Thoracic aorta (tissue), 2 donors: Measurements from ENCODE around the gene MACF1. TPM values are rescaled to one million over a fixed set of nuclear protein-coding genes. Genes with fewer than 3 reads are reported as not detected.

Experiments
- ATAC-seq: fragments of 150-250 bp; one replicate; pipeline ENCODE4 v1.8.0; 2017; ENCODE audit warnings: low read depth; ENCODE audit not compliant: insufficient number of reproducible peaks, low FRiP score
- DNase-seq: peaks from one replicate; pipeline ENCODE4 v3.0.0-alpha.2; 2020; ENCODE audit warnings: low spot score
- H3K27ac ChIP-seq, 2 donors: fragments of 200-600 bp; sonication (generic); 1 replicate in 1 of 2; 2 replicates in 1 of 2; pipeline ENCODE4 v1.5.1; 2016; ENCODE audit warnings: mild to moderate bottlenecking in 2 of 2, moderate library complexity in 2 of 2
- H3K27me3 ChIP-seq: fragments of 200-600 bp; sonication (generic); replicated peaks from 2 replicates; pipeline ENCODE4 v1.6.0; 2016; ENCODE audit warnings: mild to moderate bottlenecking; ENCODE audit not compliant: insufficient read depth
- H3K36me3 ChIP-seq: fragments of 200-600 bp; sonication (generic); one replicate; pipeline ENCODE4 v1.5.1; 2016
- H3K4me1 ChIP-seq, 2 donors: fragments of 200-600 bp; sonication (generic); 1 replicate in 1 of 2; 2 replicates in 1 of 2; pipeline versions ENCODE4 v1.5.1 to v1.6.0; 2016; ENCODE audit warnings: low read depth in 2 of 2, mild to moderate bottlenecking in 1 of 2; ENCODE audit not compliant: control insufficient read depth in 1 of 2
- H3K4me3 ChIP-seq: fragments of 200-600 bp; sonication (generic); 2 replicates; pipeline ENCODE4 v1.5.1; 2016; ENCODE audit warnings: mild to moderate bottlenecking
- H3K9me3 ChIP-seq: fragments of 200-600 bp; sonication (generic); 2 replicates; pipeline ENCODE4 v1.5.1; 2016
- total RNA-seq, 2 donors: library from RNA; depleted of rRNA; stranded (reverse); fragments of >200 nt; gene quantifications; one replicate each; pipeline versions ENCODE4 v1.1.0 to v1.2.3, GENCODE V29; 2016
- TF ChIP-seq, protein P1 (sequence below): fragments of 200-600 bp; sonication (generic); IDR thresholded peaks from one replicate; pipeline ENCODE4 v1.5.1; 2019; ENCODE audit warnings: antibody characterized with exemption

The MACF1 gene
- total RNA-seq, 2 donors from 2014 or later: 604 to 650 TPM

DNA sequence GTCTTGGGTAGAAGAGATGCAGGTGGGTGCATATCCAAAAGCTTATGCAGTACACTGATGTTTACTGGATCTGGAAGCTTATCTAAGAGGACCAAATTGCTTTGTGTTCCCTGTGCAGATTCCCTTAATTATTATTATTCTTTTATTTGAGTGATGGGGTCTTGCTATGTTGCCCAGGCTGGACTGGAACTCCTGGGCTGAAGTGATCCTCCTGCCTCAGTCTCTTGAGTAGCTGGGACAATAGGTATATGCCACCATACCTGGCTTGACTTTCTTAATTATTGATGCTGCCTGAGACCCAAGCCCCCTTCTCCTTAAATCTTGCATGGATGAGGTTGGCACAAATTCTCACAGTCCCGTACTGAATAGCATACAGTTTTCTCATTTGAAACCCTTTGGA, 83.0 kb downstream of the MACF1 start:
- peaks cover 60% of the 10 kb centered on the region for H3K36me3 ChIP-seq

DNA sequence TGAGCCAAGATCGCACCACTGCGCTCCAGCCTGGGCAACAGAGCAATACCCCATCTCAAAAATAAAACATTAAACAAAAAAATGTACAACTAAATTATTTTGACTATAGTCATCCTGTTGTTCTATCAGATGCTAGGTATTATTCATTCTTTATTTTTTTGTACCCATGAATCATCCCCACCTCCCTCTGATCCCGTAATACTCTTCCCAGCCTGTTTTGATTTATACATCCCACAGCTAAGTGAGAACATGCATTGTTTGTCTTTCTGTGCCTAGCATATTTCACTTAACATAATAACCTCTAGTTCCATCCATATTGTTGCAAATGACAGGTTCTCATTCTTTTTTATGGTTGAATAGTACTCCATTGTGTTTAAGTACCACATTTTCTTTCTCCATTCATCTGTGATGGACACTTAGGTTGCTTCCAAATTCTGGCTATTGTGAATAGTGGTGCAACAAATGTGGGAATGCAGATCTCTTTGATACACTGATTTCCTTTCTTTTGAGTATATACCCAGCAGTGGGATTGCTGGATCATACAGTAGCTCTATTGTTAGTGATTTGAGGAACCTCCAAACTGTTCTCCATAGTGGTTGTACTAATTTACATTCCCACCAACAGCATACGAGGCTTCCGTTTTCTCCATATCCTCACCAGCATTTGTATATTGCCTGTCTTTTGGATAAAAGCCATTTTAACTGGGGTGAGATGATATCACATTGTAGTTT, 84.4 kb downstream of the MACF1 start:
- DNase-seq (no peak), ATAC-seq (no peak)
- TF ChIP-seq, protein P1, sequence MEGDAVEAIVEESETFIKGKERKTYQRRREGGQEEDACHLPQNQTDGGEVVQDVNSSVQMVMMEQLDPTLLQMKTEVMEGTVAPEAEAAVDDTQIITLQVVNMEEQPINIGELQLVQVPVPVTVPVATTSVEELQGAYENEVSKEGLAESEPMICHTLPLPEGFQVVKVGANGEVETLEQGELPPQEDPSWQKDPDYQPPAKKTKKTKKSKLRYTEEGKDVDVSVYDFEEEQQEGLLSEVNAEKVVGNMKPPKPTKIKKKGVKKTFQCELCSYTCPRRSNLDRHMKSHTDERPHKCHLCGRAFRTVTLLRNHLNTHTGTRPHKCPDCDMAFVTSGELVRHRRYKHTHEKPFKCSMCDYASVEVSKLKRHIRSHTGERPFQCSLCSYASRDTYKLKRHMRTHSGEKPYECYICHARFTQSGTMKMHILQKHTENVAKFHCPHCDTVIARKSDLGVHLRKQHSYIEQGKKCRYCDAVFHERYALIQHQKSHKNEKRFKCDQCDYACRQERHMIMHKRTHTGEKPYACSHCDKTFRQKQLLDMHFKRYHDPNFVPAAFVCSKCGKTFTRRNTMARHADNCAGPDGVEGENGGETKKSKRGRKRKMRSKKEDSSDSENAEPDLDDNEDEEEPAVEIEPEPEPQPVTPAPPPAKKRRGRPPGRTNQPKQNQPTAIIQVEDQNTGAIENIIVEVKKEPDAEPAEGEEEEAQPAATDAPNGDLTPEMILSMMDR: no peak
- no peak overlapping the region for H3K27ac ChIP-seq
- H3K4me1 ChIP-seq: no peaks in the 10 kb centered on the region
- H3K27me3 ChIP-seq: no peaks in the 10 kb centered on the region
- H3K9me3 ChIP-seq: no peaks in the 10 kb centered on the region
- H3K4me3 ChIP-seq: no peak overlapping the region
- H3K36me3 ChIP-seq: peaks cover 68% of the 10 kb centered on the region

More for the DNA sequence above, 83.0 kb downstream of the MACF1 start:
- no peaks in the 10 kb centered on the region for H3K9me3 ChIP-seq
- no peak overlapping the region for H3K27ac ChIP-seq
- ATAC-seq (no peak), DNase-seq (no peak)
- H3K27me3 ChIP-seq: no peaks in the 10 kb centered on the region
- H3K4me3 ChIP-seq: no peak overlapping the region
- H3K4me1 ChIP-seq: peaks cover 0 to 9% of the 10 kb centered on the region in 2 donors
- TF ChIP-seq, protein P1: no peak

DNA sequence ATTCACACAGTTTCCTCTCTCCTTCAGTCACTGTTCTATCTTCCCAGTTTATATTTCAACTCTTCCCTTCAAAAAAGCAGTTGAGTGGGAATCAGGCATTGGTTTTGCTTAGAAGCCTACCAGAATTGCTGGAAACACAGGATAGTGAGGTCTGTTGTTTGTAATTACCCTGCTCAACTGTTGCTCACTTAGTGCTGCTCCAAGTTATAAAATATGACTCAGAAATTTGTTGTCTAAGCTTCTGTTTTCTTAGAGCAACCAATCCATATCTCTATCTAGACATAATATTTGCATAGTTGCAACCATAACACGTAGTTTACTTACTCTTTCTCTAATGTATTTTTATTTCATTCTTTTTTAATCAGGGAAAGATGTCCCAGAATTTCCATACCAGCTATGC, 87.9 kb downstream of the MACF1 start:
- DNase-seq: no peak
- no peak overlapping the region for H3K27ac ChIP-seq
- H3K36me3 ChIP-seq: peaks cover 73% of the 10 kb centered on the region
- TF ChIP-seq, protein P1: no peak
- ATAC-seq: no peak
- no peak overlapping the region for H3K4me3 ChIP-seq
- H3K4me1 ChIP-seq: peaks cover 3% of the 10 kb centered on the region in 2 donors
- no peaks in the 10 kb centered on the region for H3K9me3 ChIP-seq
- no peaks in the 10 kb centered on the region for H3K27me3 ChIP-seq

DNA sequence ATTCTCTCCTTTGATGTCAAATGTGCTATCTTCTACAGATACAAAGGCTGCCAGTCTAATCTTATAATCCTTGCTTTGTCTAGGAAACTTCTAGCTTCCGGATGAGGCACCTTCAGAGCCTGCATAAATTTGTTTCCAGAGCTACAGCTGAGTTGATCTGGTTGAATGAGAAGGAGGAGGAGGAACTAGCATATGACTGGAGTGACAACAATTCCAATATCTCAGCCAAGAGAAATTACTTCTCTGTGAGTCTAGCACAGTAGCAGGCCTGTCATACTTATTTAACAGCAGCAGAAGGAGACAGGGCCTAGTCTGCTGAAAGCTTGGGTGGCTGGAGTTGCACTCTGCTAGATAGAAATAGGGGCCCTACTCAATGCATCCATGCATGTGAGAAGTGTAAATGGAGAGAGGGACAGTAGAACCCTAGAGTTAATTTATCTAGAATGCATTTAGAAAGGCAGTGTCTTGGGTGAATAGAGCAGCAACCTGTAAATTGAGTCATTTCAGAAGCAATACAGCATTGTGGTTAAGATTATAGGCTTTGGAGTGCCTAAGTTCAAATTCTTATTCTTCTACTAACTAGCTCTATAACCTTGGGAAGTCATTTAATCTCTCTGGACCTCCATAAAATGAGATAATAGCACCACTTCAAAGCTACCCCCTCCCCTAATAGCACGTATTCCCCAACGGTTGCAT, 89.0 kb downstream of the MACF1 start:
- Histone ChIP-seq H3K4me1 (peaks cover 7 to 8% of the 10 kb centered on the region in 2 donors), H3K4me3 (no peak overlapping the region), H3K27ac (no peak overlapping the region), H3K9me3 (no peaks in the 10 kb centered on the region), H3K27me3 (no peaks in the 10 kb centered on the region), H3K36me3 (peaks cover 72% of the 10 kb centered on the region)
- DNase-seq (no peak), ATAC-seq (no peak)
- TF ChIP-seq, protein P1: no peak

DNA sequence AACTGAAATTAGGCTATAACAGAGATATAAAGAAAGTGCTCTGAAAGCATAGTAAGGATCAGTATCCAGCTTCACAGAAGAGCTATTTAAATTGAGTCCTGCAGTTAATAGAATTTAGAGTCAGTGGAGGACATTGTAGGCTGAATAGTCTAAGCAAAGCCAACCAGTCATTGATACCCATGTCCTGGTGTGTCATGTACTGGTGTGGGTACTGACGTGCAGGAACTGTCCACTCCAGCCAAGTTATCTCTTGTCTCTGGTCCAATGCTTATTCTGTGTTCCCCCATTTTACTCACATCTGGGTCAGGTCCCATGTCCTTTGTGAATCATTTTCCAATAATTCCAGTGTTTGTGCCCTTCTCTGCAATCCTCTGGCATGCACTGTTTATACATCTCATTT, 90.0 kb downstream of the MACF1 start:
- Histone ChIP-seq H3K27me3 (no peaks in the 10 kb centered on the region), H3K27ac (no peak overlapping the region), H3K4me3 (no peak overlapping the region), H3K9me3 (no peaks in the 10 kb centered on the region), H3K4me1 (peaks cover 7 to 8% of the 10 kb centered on the region in 2 donors), H3K36me3 (peaks cover 76% of the 10 kb centered on the region)
- TF ChIP-seq, protein P1: no peak
- ATAC-seq (no peak), DNase-seq (no peak)
